Activated CD8-positive, alpha-beta memory T cell treated with anti-CD3 and anti-CD28 coated beads for 24 hours (primary cell): Measurements from ENCODE around the gene ZNF800.

Experiments used
- DNase-seq: peaks from one replicate; pipeline ENCODE4 v3.0.0-alpha.2; 2020

ZNF800 gene

GRCh38 chr7:127346575-127347256 is 45.8 kb downstream of the ZNF800 start:
- DNase-seq = no peak

GRCh38 chr7:127342596-127342995 is 49.9 kb downstream of the ZNF800 start:
- no peak for DNase-seq

GRCh38 chr7:127338122-127338521 is 54.4 kb downstream of the ZNF800 start:
- DNase-seq = no peak

GRCh38 chr7:127337581-127337980 is 54.9 kb downstream of the ZNF800 start:
- no peak for DNase-seq

GRCh38 chr7:127336458-127336857 is 56.0 kb downstream of the ZNF800 start:
- DNase-seq = no peak

GRCh38 chr7:127332880-127333279 is 59.6 kb downstream of the ZNF800 start:
- no peak for DNase-seq

GRCh38 chr7:127330070-127330469 is 62.4 kb downstream of the ZNF800 start:
- no peak for DNase-seq

GRCh38 chr7:127322832-127323493 is 69.5 kb downstream of the ZNF800 start:
- no peak for DNase-seq

- no peak for DNase-seq
Observed at GRCh38 chr7:127322351-127322750, 70.2 kb downstream of the ZNF800 start.

- no peak for DNase-seq
Observed at GRCh38 chr7:127320974-127321373, 71.5 kb downstream of the ZNF800 start.
